AG04450 (cell line): ENCODE measurements around the gene NCBP2. TPM values are rescaled to one million over a fixed set of nuclear protein-coding genes. Genes with fewer than 3 reads are reported as not detected.
"Not testable (repeated sequence)": the region's sequence is repeated elsewhere in the genome, so short reads cannot be mapped to it uniquely, and the experiment has no call there.

Source experiments
- CTCF ChIA-PET: fragments of 300-600, 350-600 bp; formaldehyde crosslinking; extraction: SDS; loops from one replicate; lab custom pipeline; 2022; ENCODE audit warnings: antibody characterized with exemption, inconsistent platforms; lab: Charles Lee
- POLR2A ChIA-PET: fragments of 350-600 bp; formaldehyde crosslinking; extraction: SDS; loops from one replicate; lab custom pipeline; 2021; ENCODE audit warnings: antibody characterized with exemption, inconsistent platforms; lab: Yijun Ruan, JAX
- DNase-seq: peaks from one replicate; pipeline ENCODE4 v3.0.0-alpha.2; 2011; ENCODE audit warnings: low read depth, low spot score
- H3K27ac ChIP-seq: one replicate; pipeline ENCODE4 v1.5.1; 2012; ENCODE audit warnings: low read depth, low read length, control low read depth
- H3K27me3 ChIP-seq: one replicate; pipeline ENCODE4 v1.6.0; 2012; ENCODE audit warnings: low read length; ENCODE audit not compliant: control insufficient read depth, insufficient read depth
- H3K4me3 ChIP-seq: 2 replicates; pipeline ENCODE4 v1.5.1; 2011; ENCODE audit warnings: mild to moderate bottlenecking, low read depth, low read length, control low read depth
- H3K9me3 ChIP-seq: 2 replicates; pipeline ENCODE4 v1.5.1; 2012; ENCODE audit warnings: low read length; ENCODE audit not compliant: control insufficient read depth, insufficient read depth
- polyA plus RNA-seq: library from polyadenylated mRNA; depleted of rRNA; stranded (reverse); fragments of >200 nt; gene quantifications from 2 replicates; pipeline ENCODE4 v1.2.3, GENCODE V29; 2011
- TF ChIP-seq, protein P1 (sequence below): IDR thresholded peaks from 2 replicates; pipeline ENCODE4 v1.5.1; 2011; ENCODE audit warnings: low read depth, low read length, control low read depth, inconsistent platforms

The NCBP2 gene
- polyA plus RNA-seq, 1 experiment = 89.7 TPM

DNA sequence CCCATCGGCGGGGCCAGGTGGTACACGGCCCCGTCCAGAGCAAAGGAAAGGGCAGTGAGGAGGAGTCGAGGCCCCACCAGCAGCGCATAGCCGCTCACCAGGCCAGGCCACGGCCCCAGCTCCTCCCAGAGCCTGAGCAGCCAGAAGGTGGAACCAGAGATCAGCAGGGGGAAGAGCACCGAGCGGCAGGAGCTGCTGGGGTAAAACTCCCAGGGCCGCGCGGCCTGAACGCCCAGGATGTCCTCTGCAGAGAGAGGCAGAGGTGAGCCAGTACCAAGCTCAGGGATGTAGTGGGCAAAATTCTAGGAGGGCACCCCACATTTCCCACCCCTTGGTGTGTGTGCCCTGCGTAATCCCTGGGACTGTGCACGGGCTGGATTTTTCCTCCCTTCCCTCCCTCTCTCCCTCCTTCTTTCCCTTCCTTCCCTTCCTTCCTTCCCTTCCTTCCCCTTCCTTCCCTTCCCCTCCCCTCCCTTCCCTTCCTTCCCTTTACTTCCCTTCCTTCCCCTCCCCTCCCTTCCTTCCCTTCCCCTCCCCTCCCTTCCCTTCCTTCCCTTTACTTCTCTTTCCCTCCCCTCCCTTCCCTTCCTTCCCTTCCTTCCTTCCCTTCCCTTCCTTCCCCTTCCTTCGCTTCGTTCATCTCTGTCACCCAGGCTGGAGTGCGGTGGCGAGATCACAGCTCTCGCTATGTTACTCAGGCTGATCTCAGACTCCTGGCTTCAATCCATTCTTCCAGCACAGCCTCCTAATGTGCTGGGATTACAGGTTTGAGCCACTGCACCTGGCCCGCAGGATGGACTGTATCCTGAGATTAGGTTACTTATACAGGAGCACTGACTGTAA is 6.3 kb upstream of the NCBP2 start:
- DNase-seq = no peak

GRCh38 chr3:196947860-196948441 is 5.6 kb upstream of the NCBP2 start:
- TF ChIP-seq, protein P1, sequence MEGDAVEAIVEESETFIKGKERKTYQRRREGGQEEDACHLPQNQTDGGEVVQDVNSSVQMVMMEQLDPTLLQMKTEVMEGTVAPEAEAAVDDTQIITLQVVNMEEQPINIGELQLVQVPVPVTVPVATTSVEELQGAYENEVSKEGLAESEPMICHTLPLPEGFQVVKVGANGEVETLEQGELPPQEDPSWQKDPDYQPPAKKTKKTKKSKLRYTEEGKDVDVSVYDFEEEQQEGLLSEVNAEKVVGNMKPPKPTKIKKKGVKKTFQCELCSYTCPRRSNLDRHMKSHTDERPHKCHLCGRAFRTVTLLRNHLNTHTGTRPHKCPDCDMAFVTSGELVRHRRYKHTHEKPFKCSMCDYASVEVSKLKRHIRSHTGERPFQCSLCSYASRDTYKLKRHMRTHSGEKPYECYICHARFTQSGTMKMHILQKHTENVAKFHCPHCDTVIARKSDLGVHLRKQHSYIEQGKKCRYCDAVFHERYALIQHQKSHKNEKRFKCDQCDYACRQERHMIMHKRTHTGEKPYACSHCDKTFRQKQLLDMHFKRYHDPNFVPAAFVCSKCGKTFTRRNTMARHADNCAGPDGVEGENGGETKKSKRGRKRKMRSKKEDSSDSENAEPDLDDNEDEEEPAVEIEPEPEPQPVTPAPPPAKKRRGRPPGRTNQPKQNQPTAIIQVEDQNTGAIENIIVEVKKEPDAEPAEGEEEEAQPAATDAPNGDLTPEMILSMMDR = no peak
- ChIA-PET CTCF (interaction anchor here (0.6 kb wide), 1 partner anchor 240 kb away, joined by 3 read pairs; no protein-coding TSS in a partner anchor), POLR2A (no interaction called here)
- no peak overlapping the region for H3K27ac ChIP-seq
- H3K4me3 ChIP-seq = no peak overlapping the region
- no peaks in the 10 kb centered on the region for H3K9me3 ChIP-seq
- no peak for DNase-seq
- H3K27me3 ChIP-seq = peaks cover 9% of the 10 kb centered on the region

More for the DNA sequence above, 6.3 kb upstream of the NCBP2 start:
- POLR2A ChIA-PET = interaction anchor here (0.6 kb wide), 1 partner anchor 383 kb away, joined by 4 read pairs; no protein-coding TSS in a partner anchor
- peaks cover 13% of the 10 kb centered on the region for H3K27me3 ChIP-seq
- no peak overlapping the region for H3K4me3 ChIP-seq
- CTCF ChIA-PET = interaction anchor here (0.6 to 1.1 kb wide), 3 partner anchors 80 to 240 kb away, joined by 3 read pairs; partner anchors contain the start of gene MELTF
- H3K27ac ChIP-seq = no peak overlapping the region
- H3K9me3 ChIP-seq = no peaks in the 10 kb centered on the region
- TF ChIP-seq, protein P1 = peak; percentile 15; the same call in 1 of the 2 replicates

GRCh38 chr3:196947136-196947859 is 5.0 kb upstream of the NCBP2 start:
- ChIA-PET CTCF (no interaction called here), POLR2A (no interaction called here)
- Histone ChIP-seq H3K9me3 (no peaks in the 10 kb centered on the region), H3K27me3 (peaks cover 9% of the 10 kb centered on the region), H3K4me3 (no peak overlapping the region), H3K27ac (no peak overlapping the region)
- TF ChIP-seq, protein P1 = peak; percentile 25; the same call in 1 of the 2 replicates
- no peak for DNase-seq

- POLR2A ChIA-PET, H3K27me3 ChIP-seq, H3K4me3 ChIP-seq, H3K9me3 ChIP-seq, DNase-seq, H3K27ac ChIP-seq, CTCF ChIA-PET: not testable (repeated sequence)
Measured at GRCh38 chr3:196944037-196944790, 1.9 kb upstream of the NCBP2 start.

GRCh38 chr3:196942915-196943277 is 568 bp upstream of the NCBP2 start:
- no peak for DNase-seq
- TF ChIP-seq, protein P1 = no peak
- H3K27me3 ChIP-seq = no peaks in the 10 kb centered on the region
- H3K27ac ChIP-seq = peak overlapping the region; percentile 47
- ChIA-PET CTCF (interaction anchor here (1.2 kb wide), 1 partner anchor 15 kb away, joined by 3 read pairs; no protein-coding TSS in a partner anchor), POLR2A (interaction anchor here (0.6 to 1.2 kb wide), 4 partner anchors 27 to 203 kb away, joined by 4 to 8 read pairs (median 6); partner anchors contain the start of genes PAK2, PIGZ and SENP5)
- H3K4me3 ChIP-seq = peak overlapping the region; percentile 99
- H3K9me3 ChIP-seq = no peaks in the 10 kb centered on the region; the same call in 1 of the 2 replicates
